ENCODE data around the gene PUSL1. TPM values are rescaled to one million over a fixed set of nuclear protein-coding genes. Genes with fewer than 3 reads are reported as not detected.
A peak's percentile ranks its signal among the peaks of the same experiment; 100 is the strongest.

Gene PUSL1
- total and polyA plus RNA-seq, 2 of the 4 experiments (the other 2 are of a cell fraction), result 10.9 to 33.0 TPM

DNA sequence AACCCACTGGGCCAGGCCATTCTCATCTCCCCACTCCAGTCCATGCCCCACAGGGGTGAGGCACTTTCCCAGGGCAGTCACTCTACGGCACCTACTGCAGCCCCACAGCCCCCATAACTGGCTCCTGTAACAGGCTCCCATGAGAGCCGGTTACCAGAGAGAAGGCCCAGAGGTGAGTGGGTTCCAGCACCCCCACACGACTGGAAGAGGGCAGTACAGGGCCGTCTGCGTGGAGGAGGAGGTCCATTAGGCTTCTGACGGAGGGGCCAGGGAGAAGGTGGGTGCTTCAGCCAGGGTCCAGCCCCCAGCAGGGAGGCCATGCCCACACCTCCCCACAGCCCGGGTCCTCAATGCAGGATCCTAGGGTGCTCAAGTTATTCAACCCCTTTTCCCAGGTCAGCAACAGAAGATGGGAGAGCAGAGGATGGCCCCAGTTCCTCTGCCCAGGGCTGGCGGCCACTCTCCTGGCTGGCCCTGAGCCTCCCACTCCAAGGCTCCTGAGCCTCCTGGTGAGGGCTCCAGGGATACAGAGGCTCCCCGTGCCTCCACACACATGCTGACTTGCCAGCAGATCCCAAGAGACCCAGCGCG, 2.2 kb upstream of the PUSL1 start:
- Histone ChIP-seq H3K4ac (ENCODE audit: low read depth, low read length) (peak overlapping the region; percentile 90), H3K9me1 (ENCODE audit: insufficient read depth, low read length) (peaks cover 3% of the 10 kb centered on the region), H3K56ac (ENCODE audit: extremely low read depth, insufficient read depth, low read length) (peak overlapping the region; percentile 4; the same call in 1 of the 2 replicates), H4K5ac (ENCODE audit: low read depth, low read length) (0 out of 2 replicates have a peak overlapping the region, but pooled peaks have one; percentile 21), H3K27ac (ENCODE audit: insufficient read depth, low read length) (peak overlapping the region; percentile 89), H4K8ac (ENCODE audit: low read depth in 2 of 2, low read length in 2 of 2) (peak overlapping the region; percentile 34 to 72; a peak in 3 of 4 replicates), H3K9me3 (ENCODE audit: control insufficient read depth, insufficient read depth, low read length) (no peaks in the 10 kb centered on the region), H2BK20ac (ENCODE audit: low read depth, low read length) (no peak overlapping the region), H4K20me1 (ENCODE audit: insufficient read depth, low read length) (peaks cover 39% of the 10 kb centered on the region), H2BK120ac (ENCODE audit: low read depth, low read length) (0 out of 2 replicates have a peak overlapping the region, but pooled peaks have one; percentile 1), H3K4me2 (ENCODE audit: low read depth, low read length) (peak overlapping the region; percentile 100), H3K18ac (ENCODE audit: low read depth, low read length) (no peak overlapping the region), H3K9ac (ENCODE audit: low read depth, low read length) (peak overlapping the region; percentile 91), H3K4me3 (ENCODE audit: insufficient read depth, low read depth, low read length) (peak overlapping the region; percentile 93), H3K36me3 (ENCODE audit: control insufficient read depth, insufficient read depth, low read length) (peaks cover 13% of the 10 kb centered on the region), H2AFZ (replicated peaks; ENCODE audit: low read length, poor library complexity) (no peak overlapping the region), H3K27me3 (ENCODE audit: control insufficient read depth, insufficient read depth, low read length) (no peaks in the 10 kb centered on the region), H3K79me1 (ENCODE audit: low read depth in 1 of 2, low read length in 2 of 2) (peaks cover 3 to 66% of the 10 kb centered on the region in 2 experiments; a peak in 3 of 4 replicates), H2AK9ac (replicated peaks; ENCODE audit: low read depth, low read length, poor library complexity) (peak overlapping the region; percentile 97), H3K4me1 (ENCODE audit: control insufficient read depth, insufficient read depth, low read length) (peaks cover 31% of the 10 kb centered on the region), H4K91ac (ENCODE audit: insufficient read depth, low read depth, low read length) (peak overlapping the region; percentile 76), H3K23ac (ENCODE audit: low read depth, low read length) (peak overlapping the region; percentile 94), H2BK15ac (ENCODE audit: low read depth, low read length) (no peak overlapping the region; the same call in 2 of the 3 replicates), H2AK5ac (ENCODE audit: low read depth, low read length) (peak overlapping the region; percentile 91), H3K14ac (replicated peaks; ENCODE audit: low read depth, low read length) (peak overlapping the region; percentile 61), H2BK5ac (ENCODE audit: low read depth, low read length, poor library complexity, severe bottlenecking) (peak overlapping the region; percentile 75)
- TF ChIP-seq NFE2L2 (IDR thresholded peaks at IDR 0.05; ENCODE audit: low read depth, low read length), result no peak
- TF ChIP-seq, protein P1, sequence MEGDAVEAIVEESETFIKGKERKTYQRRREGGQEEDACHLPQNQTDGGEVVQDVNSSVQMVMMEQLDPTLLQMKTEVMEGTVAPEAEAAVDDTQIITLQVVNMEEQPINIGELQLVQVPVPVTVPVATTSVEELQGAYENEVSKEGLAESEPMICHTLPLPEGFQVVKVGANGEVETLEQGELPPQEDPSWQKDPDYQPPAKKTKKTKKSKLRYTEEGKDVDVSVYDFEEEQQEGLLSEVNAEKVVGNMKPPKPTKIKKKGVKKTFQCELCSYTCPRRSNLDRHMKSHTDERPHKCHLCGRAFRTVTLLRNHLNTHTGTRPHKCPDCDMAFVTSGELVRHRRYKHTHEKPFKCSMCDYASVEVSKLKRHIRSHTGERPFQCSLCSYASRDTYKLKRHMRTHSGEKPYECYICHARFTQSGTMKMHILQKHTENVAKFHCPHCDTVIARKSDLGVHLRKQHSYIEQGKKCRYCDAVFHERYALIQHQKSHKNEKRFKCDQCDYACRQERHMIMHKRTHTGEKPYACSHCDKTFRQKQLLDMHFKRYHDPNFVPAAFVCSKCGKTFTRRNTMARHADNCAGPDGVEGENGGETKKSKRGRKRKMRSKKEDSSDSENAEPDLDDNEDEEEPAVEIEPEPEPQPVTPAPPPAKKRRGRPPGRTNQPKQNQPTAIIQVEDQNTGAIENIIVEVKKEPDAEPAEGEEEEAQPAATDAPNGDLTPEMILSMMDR (conservative IDR thresholded peaks at IDR 0.05; ENCODE audit: low read depth, low read length), result peak; percentile 29; the same call in 1 of the 2 replicates
- TF ChIP-seq, protein P2, sequence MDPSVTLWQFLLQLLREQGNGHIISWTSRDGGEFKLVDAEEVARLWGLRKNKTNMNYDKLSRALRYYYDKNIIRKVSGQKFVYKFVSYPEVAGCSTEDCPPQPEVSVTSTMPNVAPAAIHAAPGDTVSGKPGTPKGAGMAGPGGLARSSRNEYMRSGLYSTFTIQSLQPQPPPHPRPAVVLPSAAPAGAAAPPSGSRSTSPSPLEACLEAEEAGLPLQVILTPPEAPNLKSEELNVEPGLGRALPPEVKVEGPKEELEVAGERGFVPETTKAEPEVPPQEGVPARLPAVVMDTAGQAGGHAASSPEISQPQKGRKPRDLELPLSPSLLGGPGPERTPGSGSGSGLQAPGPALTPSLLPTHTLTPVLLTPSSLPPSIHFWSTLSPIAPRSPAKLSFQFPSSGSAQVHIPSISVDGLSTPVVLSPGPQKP (IDR thresholded peaks at IDR 0.05; ENCODE audit: borderline replicate concordance, low read depth, low read length), result no peak
- TF ChIP-seq RAD21 (IDR thresholded peaks at IDR 0.05; ENCODE audit: low read length), result peak; percentile 34
- CTCF ChIA-PET, result no interaction called here
- ATAC-seq (ENCODE audit: low read depth) (no peak), DNase-seq (peak; percentile 27)
- WGBS, 2 experiments (ENCODE audit: extremely low coverage in 2 of 2, insufficient read length in 1 of 2), result 47% methylated on average over 4 of the region's 11 CpGs; no CpG with 5 or more reads in 1 of the 2 experiments
- intact Hi-C loops (cut with micrococcal nuclease), result loop anchor here (5.0 kb wide), 2 partner anchors 51 to 184 kb away; partner anchors contain the start of gene MXRA8
- dilution Hi-C loops (cut with HindIII; ENCODE audit: low sequenced_read_pairs, unreplicated experiment), result no loop called here
- POLR2A ChIA-PET (ENCODE audit: unreplicated experiment), result no interaction called here
- BruUV-seq (replicated peaks), result TSS peak; percentile 23
- in situ Hi-C loops (cut with MboI; ENCODE audit: low sequenced_read_pairs), result no loop called here
